GM19239 (cell line): ENCODE data around the gene LCN6.

Source experiments
- DNase-seq: peaks from one replicate; pipeline ENCODE4 v3.0.0; 2011; ENCODE audit warnings: low spot score; ENCODE audit not compliant: insufficient read length
- FAIRE-seq: peaks from 2 replicates; lab custom pipeline; 2011; peaks lifted over from hg19 to GRCh38; lab: Jason Lieb, UNC

Gene LCN6

DNA sequence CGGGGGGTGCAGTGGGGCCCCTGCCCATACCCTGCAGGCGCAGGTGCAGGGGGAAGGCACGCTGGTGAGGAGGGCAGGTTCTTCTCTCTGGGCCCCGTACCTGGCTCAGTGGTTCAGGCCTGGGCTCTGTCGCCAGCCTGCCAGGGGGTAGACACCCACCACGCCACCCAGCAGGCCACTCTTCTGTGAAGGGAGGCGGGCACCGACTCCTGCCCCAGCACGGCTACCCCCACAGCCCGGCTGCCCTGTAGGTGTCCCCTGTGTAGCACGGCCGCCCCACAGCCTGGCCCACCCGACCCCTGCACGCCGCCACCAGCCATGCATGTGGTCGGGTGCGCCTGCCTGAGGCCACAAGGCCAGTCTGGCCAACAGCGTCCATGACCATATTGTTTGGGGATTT lies 1.7 kb downstream of the LCN6 start:
- FAIRE-seq: no peak
- DNase-seq: no peak

GRCh38 chr9:136746155-136746490 lies 2.2 kb downstream of the LCN6 start:
- FAIRE-seq (no peak), DNase-seq (no peak)

- DNase-seq (no peak), FAIRE-seq (no peak)
These were observed 2.8 kb downstream of the LCN6 start for GRCh38 chr9:136745389-136746154.

DNA sequence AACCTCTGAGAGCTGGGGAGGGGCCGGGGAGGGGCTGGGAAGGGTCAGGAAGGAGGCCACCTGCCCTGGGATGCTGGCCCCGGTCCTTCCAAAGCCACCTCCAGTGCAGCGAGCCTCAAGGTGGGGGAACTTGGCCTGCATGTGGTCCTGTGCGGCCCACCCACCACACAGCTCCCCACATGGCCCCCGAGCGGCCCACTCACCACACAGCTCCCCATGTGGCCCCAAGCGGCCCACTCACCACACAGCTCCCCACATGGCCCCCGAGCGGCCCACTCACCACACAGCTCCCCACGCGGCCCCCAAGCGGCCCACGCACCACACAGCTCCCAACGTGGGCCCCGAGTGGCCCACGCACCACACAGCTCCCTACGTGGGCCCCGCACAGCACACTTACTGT lies 3.6 kb downstream of the LCN6 start:
- no peak for FAIRE-seq

GRCh38 chr9:136743639-136744211 lies 4.6 kb downstream of the LCN6 start:
- FAIRE-seq: no peak

More for the DNA sequence above, 3.6 kb downstream of the LCN6 start:
- no peak for DNase-seq

DNA sequence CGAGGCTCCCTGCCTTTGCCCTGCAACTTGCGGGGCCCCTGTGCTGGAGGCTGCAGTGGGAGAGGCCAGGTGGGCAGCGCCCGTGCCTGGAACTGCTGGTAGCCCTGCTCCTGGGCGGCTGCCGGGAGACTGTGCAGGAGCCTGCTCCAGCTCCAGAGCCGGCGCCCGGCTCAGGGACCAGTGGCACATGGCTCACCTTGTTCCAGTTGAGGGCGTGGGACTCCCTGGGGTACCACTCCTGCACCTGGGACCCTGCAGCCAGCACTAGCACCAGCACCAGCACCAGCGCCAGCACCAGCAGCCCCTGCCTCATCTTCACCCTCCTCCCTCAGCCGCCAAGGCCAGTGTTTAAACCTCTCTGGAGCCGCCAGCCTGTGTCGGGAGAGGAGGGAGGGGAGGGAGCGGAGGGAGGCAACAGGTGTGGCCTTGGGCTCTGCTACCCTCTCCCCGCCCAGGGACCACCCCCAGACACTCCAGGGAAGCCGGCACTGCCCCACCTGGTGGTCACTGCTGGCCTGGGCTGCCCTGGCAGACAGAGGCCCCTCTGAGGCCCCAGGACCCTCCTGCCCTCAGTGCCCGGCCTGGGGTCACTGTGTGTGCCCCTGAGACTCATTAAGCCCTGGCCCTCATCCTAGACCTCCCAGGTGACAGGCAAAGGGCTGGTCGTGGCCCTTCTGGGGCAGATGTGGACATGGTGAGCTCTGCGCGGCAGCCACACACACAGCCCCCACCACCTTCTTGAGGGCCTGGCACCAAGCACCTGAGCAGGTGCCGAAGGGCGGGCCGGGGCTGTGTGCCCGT lies 5.5 kb downstream of the LCN6 start, which contains the start of gene LCN10:
TSS of gene LCN10 (minus strand) at position 350 of the 801 bp plus-strand sequence. CDS start at position 313, 37 bp downstream.
- no peak for DNase-seq
- FAIRE-seq: no peak

More at GRCh38 chr9:136743639-136744211, 4.6 kb downstream of the LCN6 start:
- DNase-seq: no peak

DNA sequence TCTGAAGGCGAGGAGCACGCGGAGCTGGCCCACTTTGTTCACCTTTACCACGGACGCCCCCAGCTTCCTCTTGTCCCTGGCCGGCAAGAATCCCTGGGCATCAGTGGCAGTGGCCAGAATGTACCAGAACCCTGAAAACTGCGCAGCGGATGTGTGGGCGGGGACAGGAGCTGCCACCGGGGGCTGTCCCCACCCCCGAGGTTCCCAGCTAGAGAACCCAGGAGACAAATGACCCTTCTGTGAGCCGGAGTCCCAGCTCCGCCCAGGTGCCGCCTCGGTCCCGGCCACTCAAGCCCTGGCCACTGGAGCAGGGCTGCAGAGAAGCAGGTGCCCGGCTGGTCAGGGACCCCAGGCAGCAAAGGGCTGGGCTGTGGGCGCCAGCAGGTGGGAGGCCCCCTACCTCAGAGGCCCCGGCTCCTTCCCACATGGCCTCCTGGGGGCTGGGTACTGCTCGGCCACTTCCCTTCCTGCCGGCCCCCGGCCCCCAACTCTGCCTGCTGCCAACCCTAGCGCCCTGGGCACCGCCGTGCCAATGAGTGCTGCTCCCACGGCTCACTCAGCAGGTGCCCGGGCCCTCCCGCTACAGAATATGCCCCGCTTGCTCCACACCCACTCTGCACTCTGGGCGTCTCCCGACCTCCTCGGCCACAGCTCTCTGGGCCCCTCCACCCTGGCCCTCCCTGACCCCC lies 6.3 kb downstream of the LCN6 start:
- FAIRE-seq (peak; percentile 52), DNase-seq (peak; percentile 77)

GRCh38 chr9:136740971-136741882 lies 7.1 kb downstream of the LCN6 start:
- DNase-seq: no peak
- no peak for FAIRE-seq

DNA sequence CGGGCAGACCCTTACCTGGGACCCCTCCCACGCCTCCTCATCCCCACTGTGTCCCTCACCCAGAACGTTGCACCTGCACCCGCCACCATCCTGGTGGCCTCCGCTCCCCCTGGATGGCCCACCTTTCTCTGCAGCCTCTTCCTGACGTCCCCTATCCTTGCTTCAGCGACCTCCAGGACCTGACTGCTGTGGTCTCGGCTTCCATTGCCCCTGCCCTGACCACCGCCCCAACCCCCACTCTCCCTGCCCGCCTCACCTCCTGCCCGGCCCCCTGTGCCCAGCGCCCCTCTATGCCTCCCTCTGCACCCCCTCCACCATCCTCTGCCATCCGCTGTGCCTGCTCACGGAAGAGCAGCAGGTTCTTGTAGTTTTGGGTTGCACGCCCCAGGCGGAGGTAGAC lies 7.8 kb downstream of the LCN6 start:
- FAIRE-seq (no peak), DNase-seq (no peak)

DNA sequence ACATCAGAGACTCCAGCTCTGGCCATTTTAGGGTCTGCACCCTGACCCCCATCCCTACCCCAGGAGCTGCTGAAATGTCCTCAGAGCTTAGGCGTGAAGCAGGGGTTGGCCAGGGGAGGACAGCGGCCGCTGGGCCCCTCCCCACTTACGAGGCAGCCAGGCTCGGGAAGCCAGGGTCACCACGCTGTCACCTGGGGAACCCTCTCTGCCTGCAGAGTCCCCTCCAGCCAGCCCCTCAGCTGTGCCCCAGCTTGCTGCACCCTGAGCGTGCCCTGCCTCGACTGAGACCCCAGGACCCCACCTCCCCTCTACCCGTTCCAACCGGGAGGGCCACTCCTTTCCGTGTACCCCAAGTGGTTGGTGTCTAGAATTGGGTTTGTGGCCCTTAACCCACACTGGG lies 8.3 kb downstream of the LCN6 start:
- FAIRE-seq: no peak

DNA sequence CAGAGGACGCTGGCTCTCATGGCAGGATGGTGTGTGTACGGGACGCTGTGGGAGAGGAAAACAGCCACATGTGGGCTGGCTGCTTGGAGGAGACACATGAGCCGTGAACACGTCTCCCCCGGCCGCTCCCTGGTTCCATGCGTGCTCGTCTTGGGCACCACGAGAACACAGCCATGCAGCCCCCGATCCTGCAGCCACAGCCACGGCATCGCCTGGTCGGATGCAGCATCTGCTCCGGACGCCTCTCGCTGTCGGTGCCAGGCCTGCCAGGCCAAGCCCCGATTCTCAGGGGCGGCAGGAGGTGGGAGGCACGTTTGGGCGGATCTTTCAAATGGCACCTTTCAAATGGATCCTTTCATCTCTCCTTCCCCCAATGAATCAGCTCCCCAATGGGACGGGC lies 8.8 kb downstream of the LCN6 start:
- DNase-seq: no peak
- no peak for FAIRE-seq

More for the DNA sequence above, 8.3 kb downstream of the LCN6 start:
- no peak for DNase-seq

- FAIRE-seq (no peak), DNase-seq (no peak)
These were observed 9.4 kb downstream of the LCN6 start for GRCh38 chr9:136738960-136739359.

DNA sequence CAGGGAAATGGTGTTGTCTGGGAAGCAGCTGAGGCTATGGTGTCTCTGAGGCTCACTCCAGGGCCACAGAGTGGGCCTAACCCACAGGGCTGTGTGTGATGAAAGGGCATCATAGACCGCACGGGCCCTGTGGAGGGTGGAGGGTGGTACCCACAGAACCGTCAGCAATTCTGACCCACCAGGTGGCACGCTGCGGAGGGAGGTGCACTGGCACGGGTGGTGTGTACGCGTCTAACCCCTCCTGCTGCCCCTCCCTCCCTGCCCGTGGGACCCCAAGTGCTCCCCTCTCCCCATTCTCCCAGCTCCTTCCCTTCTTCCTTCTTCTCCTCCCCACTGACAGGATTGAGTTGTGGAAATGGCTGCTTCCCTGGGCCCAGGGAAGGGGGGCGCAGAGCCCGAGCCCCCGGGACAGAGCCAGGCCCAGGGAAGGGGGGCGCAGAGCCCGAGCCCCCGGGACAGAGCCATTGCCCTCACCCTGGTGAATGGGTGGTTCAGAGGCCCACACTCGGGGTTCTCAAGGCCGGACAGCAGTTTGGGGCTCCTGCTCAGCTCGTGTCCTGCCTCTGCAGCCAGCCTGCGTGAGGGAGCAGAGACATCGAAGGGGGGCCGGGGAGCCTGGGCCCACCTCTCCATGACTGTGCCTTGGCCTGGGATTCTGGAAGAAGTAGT lies 12.4 kb downstream of the LCN6 start:
- FAIRE-seq (no peak), DNase-seq (no peak)

DNA sequence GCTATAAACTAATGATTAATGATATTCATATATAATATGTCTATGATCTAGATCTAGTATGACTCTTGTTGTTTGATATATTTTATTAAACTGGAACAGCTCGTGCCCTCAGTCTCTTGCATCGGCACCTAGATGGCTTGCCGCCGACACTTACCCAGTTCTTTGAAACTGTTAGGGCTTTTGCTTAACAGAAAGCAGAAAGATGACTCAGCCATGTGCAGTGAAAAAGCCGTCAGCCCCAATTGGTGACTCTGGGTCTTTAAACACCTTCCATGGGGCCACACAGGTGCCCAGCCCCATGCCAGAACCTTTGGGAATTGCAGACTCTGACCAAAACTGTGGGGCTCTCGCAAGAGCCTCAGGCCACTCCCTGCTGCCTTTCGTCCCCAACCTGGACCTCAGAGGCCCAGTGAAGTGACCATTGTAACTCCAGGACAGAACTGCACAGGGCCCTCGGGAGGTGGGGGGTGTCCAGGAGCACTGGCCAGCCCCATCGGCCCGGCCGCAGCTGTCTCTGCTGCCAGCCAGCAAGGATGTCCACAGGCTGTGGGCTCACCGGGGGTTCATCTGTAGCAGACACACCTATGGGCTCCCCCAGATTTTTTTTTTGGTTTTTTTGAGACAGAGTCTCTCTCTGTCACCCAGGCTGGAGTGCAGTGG lies 13.4 kb downstream of the LCN6 start:
- DNase-seq (no peak), FAIRE-seq (no peak)

- no peak for FAIRE-seq
- DNase-seq: no peak
These were observed 14.7 kb downstream of the LCN6 start for GRCh38 chr9:136733611-136734010.

DNA sequence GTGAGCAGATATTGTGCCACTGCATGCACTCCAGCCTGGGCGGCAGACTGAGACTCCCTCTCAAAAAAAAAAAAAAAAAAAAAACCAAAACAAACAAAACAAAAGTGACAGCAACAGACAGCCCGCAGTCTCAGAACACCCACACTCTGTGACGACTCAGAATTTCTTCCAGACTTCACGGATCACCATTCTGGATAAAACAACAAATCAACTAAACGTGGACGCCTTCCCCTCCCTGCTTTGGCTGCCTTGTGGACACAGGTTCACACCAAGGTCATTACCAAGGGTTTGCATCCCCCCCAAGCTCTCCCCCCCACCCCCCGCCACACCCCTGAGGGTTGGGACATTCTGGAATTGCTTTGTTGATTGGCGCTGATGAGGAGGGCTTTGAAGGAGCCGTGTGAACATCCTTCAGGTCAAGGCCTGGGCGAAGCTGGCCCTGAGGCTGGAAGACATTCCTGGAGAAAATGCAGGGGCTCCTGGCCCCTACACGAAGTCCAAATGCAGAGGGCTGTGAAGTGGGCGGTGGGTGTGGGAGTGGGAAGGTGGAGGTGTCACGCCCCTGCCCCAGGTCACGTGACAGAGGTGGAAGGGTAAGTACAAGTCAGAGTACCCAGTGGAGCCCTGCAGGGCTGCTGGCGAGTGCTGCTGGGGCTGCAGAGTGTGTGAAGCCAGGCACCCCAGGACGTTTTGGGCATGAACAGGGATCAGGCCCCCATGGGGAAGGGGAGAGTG lies 15.7 kb downstream of the LCN6 start:
- DNase-seq (no peak), FAIRE-seq (no peak)

DNA sequence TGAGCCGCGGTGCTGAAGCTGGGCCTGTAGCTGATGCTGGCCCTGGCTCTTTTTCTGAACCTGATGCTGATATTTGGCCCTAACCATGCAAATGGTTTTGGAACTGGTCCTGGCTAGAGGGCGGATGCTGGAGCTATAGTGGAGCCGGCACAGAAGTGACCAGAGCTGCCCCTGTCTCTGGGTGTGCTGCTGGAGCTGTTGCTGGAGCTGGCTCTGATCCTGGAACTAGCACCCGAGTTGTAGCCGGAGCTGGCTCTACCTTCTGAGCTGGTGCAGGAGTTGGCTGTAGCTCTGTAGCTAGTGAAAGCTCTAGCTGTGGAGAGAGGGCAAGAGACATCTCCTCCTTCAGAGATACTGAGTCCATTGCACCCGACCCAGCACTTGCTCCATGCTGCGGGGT lies 18.4 kb downstream of the LCN6 start:
- FAIRE-seq (no peak), DNase-seq (no peak)

DNA sequence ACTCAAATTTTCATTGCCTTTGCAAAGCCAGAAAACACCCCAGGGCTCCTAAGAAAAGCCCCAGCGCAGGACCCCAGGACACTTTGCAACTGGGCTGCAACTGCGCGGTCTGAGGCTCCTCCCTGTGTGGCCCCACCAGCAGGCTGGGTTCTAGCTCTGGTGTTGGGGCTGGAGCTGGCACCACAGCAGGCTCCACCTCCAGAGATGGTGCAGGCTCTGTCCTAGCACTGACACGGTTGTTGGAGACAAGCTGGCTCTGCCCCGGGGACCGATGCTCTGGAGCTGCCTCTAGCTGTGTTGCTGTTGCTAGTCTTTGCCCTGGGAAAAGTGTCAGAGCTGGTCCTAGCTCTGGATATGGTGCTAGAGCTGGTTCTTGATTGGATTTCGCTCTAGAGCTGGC lies 19.2 kb downstream of the LCN6 start:
- FAIRE-seq: no peak
- no peak for DNase-seq
